ENCODE results near the gene BRAF.
A peak's percentile ranks its signal among the peaks of the same experiment; 100 is the strongest.
"Not testable (repeated sequence)": the region's sequence is repeated elsewhere in the genome, so short reads cannot be mapped to it uniquely, and the experiment has no call there.

BRAF gene

GRCh38 chr7:140732416-140732815 lies 192.3 kb downstream of the BRAF start:
- DNase-seq (ENCODE audit: extremely low spot score, insufficient read length, low read depth) (no peak), FAIRE-seq (no peak)

- DNase-seq (ENCODE audit: extremely low spot score, insufficient read length, low read depth) = no peak
- no peak for FAIRE-seq
Measured at GRCh38 chr7:140726281-140726680, 198.4 kb downstream of the BRAF start.

- FAIRE-seq = no peak
Measured at GRCh38 chr7:140724706-140725105, 200.0 kb downstream of the BRAF start.

GRCh38 chr7:140723574-140723973 lies 201.2 kb downstream of the BRAF start:
- DNase-seq (ENCODE audit: extremely low spot score, insufficient read length, low read depth) (no peak), FAIRE-seq (no peak)

More at GRCh38 chr7:140724706-140725105, 200.0 kb downstream of the BRAF start:
- no peak for DNase-seq (ENCODE audit: extremely low spot score, insufficient read length, low read depth)

- no peak for DNase-seq (ENCODE audit: extremely low spot score, insufficient read length, low read depth)
- FAIRE-seq = no peak
Measured at GRCh38 chr7:140723006-140723405, 201.7 kb downstream of the BRAF start.

- FAIRE-seq = no peak
- DNase-seq (ENCODE audit: extremely low spot score, insufficient read length, low read depth) = no peak
Measured at GRCh38 chr7:140722254-140722653, 202.5 kb downstream of the BRAF start.

- peak; percentile 39 for FAIRE-seq
- no peak for DNase-seq (ENCODE audit: extremely low spot score, insufficient read length, low read depth)
Measured at GRCh38 chr7:140719721-140720120, 205.0 kb downstream of the BRAF start.

GRCh38 chr7:140714331-140715040 lies 210.2 kb downstream of the BRAF start:
- FAIRE-seq = no peak
- no peak for DNase-seq (ENCODE audit: extremely low spot score, insufficient read length, low read depth)

GRCh38 chr7:140712392-140712791 lies 212.3 kb downstream of the BRAF start:
- DNase-seq (ENCODE audit: extremely low spot score, insufficient read length, low read depth); FAIRE-seq: not testable (repeated sequence)

GRCh38 chr7:140708764-140709163 lies 216.0 kb downstream of the BRAF start:
- FAIRE-seq; DNase-seq (ENCODE audit: extremely low spot score, insufficient read length, low read depth): not testable (repeated sequence)

- DNase-seq (ENCODE audit: extremely low spot score, insufficient read length, low read depth) (no peak), FAIRE-seq (no peak)
Measured at GRCh38 chr7:140707132-140707531, 217.6 kb downstream of the BRAF start.

GRCh38 chr7:140704205-140704604 lies 220.5 kb downstream of the BRAF start:
- FAIRE-seq (no peak), DNase-seq (ENCODE audit: extremely low spot score, insufficient read length, low read depth) (no peak)

GRCh38 chr7:140702774-140703173 lies 222.0 kb downstream of the BRAF start:
- FAIRE-seq = no peak
- no peak for DNase-seq (ENCODE audit: extremely low spot score, insufficient read length, low read depth)

GRCh38 chr7:140698477-140698876 lies 226.3 kb downstream of the BRAF start:
- FAIRE-seq (no peak), DNase-seq (ENCODE audit: extremely low spot score, insufficient read length, low read depth) (no peak)

- no peak for FAIRE-seq
- DNase-seq (ENCODE audit: extremely low spot score, insufficient read length, low read depth) = no peak
Measured at GRCh38 chr7:140697447-140698143, 227.1 kb downstream of the BRAF start.

GRCh38 chr7:140696680-140697446 lies 227.9 kb downstream of the BRAF start, which contains the start of gene NDUFB2:
Gene NDUFB2 (plus strand): TSS chr7:140696708. CDS start chr7:140696745, 37 bp downstream.
- FAIRE-seq = peak; percentile 69
- DNase-seq (ENCODE audit: extremely low spot score, insufficient read length, low read depth) = peak; percentile 69

- peak; percentile 86 for DNase-seq (ENCODE audit: extremely low spot score, insufficient read length, low read depth)
- FAIRE-seq = peak; percentile 78
Measured at GRCh38 chr7:140696024-140696679, 228.6 kb downstream of the BRAF start.

- DNase-seq (ENCODE audit: extremely low spot score, insufficient read length, low read depth) (no peak), FAIRE-seq (no peak)
Measured at GRCh38 chr7:140695381-140695780, 229.3 kb downstream of the BRAF start.

- DNase-seq (ENCODE audit: extremely low spot score, insufficient read length, low read depth) = no peak
Measured at GRCh38 chr7:140694592-140694991, 230.1 kb downstream of the BRAF start.

GRCh38 chr7:140693849-140694248 lies 230.9 kb downstream of the BRAF start:
- not testable (repeated sequence) for FAIRE-seq; DNase-seq (ENCODE audit: extremely low spot score, insufficient read length, low read depth)

More at GRCh38 chr7:140694592-140694991, 230.1 kb downstream of the BRAF start:
- FAIRE-seq = no peak
